Testis (tissue), 3 donors: ENCODE data around the gene FAM136A. TPM values are rescaled to one million over a fixed set of nuclear protein-coding genes. Genes with fewer than 3 reads are reported as not detected.
"Not testable (repeated sequence)": the region's sequence is repeated elsewhere in the genome, so short reads cannot be mapped to it uniquely, and the experiment has no call there.

Source experiments
- DNase-seq: peaks from one replicate; pipeline ENCODE4 v3.0.0-alpha.2; 2019
- H3K27ac ChIP-seq, 2 donors: fragments of 200-600 bp; sonication (generic); one replicate each; pipeline ENCODE4 v1.5.1; 2019
- H3K27me3 ChIP-seq: fragments of 200-600 bp; sonication (generic); one replicate; pipeline ENCODE4 v1.5.1; 2019
- H3K36me3 ChIP-seq: fragments of 200-600 bp; sonication (generic); one replicate; pipeline ENCODE4 v1.5.1; 2017; ENCODE audit warnings: low read depth; ENCODE audit errors: missing control alignments
- H3K4me1 ChIP-seq: fragments of 200-600 bp; sonication (generic); one replicate; pipeline ENCODE4 v1.5.1; 2019
- H3K4me3 ChIP-seq, 2 donors: fragments of 200-600 bp; sonication (generic); one replicate each; pipeline ENCODE4 v1.5.1; 2017 to 2019
- H3K9me3 ChIP-seq: fragments of 200-600 bp; sonication (generic); one replicate; pipeline ENCODE4 v1.5.1; 2017
- POLR2A ChIP-seq: fragments of 450-650 bp; IDR thresholded peaks from one replicate; pipeline ENCODE4 v1.6.1; 2017; ENCODE audit warnings: antibody characterized with exemption, mild to moderate bottlenecking, moderate library complexity
- WGBS, 2 donors: methylation state at CpG; one replicate each; pipeline ENCODE4 v1.1.5; 2018; 5-methylcytosine and 5-hydroxymethylcytosine counted together
- intact Hi-C: fragments of 100-400 bp; cut with DNase I; formaldehyde crosslinking; loops from one replicate; pipeline ENCODE4 v1.15.1; 2023; ENCODE audit warnings: low total_unique reads
- polyA plus RNA-seq: library from polyadenylated mRNA; stranded (reverse); fragments of 350-450 nt; fragmentation: Illumina TruSeq; extraction: RNeasy Lipid Tissue Mini Kit (QIAGEN cat#74804); gene quantifications from one replicate; pipeline ENCODE4 v1.2.3, GENCODE V29; 2014; ENCODE audit warnings: low read depth, low replicate concordance; ENCODE audit not compliant: insufficient read depth
- total RNA-seq, 2 donors: library from RNA; depleted of rRNA; stranded (reverse); fragments of >200 nt; gene quantifications; one replicate each; pipeline ENCODE4 v1.2.3, GENCODE V29; 2016
- TF ChIP-seq, protein P1 (sequence below), 3 experiments: fragments of 450-650 bp in 2 of 3; fragments of 200-600 bp in 1 of 3; sonication (generic) in 1 of 3; IDR thresholded peaks; one replicate each; pipeline ENCODE4 v1.5.1; 2016 to 2019; ENCODE audit warnings: antibody characterized with exemption in 3 of 3, mild to moderate bottlenecking in 2 of 3, moderate library complexity in 1 of 3

The FAM136A gene
- total and polyA plus RNA-seq, 3 donors from 2014 or later, result 19.8 to 25.3 (median 24.8) TPM

DNA sequence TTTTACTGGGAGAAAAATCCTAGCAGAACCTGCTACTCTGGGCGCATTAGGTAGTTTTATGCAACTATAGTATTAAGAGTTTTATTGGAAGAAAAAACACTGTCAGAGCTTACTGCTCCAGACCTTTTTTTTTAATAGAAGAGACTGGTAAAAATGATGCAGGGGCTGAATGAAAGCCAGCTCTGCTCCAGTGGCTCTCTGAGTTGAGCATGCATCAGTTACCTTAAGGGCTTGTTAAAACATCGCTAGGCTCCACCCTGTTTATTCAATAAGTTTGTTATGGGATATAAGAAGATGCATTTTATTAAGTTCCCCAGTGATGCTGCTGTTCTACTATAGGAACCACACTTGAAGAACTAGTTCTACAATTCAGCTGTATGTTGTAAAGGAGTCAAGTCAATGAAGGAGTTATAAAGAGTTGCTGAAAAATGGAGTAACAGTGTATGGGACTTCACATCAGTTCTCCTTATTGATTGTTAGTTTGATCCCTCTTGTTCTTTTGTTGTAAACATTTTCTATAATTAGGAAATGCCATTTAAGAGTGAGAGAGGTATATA lies 21.5 kb downstream of the FAM136A start:
- Histone ChIP-seq H3K4me1 (no peaks in the 10 kb centered on the region), H3K27ac (no peak overlapping the region), H3K4me3 (no peak overlapping the region), H3K9me3 (no peaks in the 10 kb centered on the region), H3K36me3 (no peaks in the 10 kb centered on the region), H3K27me3 (no peaks in the 10 kb centered on the region)
- WGBS, 2 donors, result 77 to 93% methylated on average over 2 of the region's 2 CpGs
- TF ChIP-seq, protein P1, sequence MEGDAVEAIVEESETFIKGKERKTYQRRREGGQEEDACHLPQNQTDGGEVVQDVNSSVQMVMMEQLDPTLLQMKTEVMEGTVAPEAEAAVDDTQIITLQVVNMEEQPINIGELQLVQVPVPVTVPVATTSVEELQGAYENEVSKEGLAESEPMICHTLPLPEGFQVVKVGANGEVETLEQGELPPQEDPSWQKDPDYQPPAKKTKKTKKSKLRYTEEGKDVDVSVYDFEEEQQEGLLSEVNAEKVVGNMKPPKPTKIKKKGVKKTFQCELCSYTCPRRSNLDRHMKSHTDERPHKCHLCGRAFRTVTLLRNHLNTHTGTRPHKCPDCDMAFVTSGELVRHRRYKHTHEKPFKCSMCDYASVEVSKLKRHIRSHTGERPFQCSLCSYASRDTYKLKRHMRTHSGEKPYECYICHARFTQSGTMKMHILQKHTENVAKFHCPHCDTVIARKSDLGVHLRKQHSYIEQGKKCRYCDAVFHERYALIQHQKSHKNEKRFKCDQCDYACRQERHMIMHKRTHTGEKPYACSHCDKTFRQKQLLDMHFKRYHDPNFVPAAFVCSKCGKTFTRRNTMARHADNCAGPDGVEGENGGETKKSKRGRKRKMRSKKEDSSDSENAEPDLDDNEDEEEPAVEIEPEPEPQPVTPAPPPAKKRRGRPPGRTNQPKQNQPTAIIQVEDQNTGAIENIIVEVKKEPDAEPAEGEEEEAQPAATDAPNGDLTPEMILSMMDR (IDR thresholded peaks at IDR 0.05), result no peak
- no peak for TF ChIP-seq POLR2A
- no peak for DNase-seq
- intact Hi-C loops, result no loop called here

DNA sequence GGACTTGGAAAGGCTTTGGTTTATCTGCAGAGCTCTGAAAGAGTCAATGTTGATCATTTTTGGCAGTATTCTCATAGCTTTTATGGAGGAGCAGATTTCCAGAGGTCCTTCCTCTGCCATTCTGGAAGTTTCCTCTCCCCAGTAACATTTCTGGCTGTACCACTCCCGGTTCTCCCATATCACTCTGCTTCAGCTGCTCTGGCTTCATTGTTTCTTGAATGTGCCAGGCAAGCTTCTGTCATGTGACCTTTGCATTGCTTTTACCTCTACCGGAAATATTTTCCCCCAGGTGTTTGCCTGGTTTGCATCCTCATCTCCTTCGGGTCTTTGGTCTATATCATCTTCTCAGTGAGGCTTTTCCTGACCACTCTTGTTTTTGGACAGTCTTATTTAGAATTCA lies 31.5 kb downstream of the FAM136A start:
- WGBS, 2 donors, result 71 to 74% methylated on average over 3 of the region's 3 CpGs
- Histone ChIP-seq H3K4me3 (no peak overlapping the region), H3K36me3 (no peaks in the 10 kb centered on the region), H3K27ac (no peak overlapping the region), H3K4me1 (no peaks in the 10 kb centered on the region), H3K27me3 (no peaks in the 10 kb centered on the region), H3K9me3 (no peaks in the 10 kb centered on the region)
- DNase-seq, result no peak
- no peak for TF ChIP-seq POLR2A
- TF ChIP-seq, protein P1 (IDR thresholded peaks at IDR 0.05), result no peak
- intact Hi-C loops, result no loop called here

DNA sequence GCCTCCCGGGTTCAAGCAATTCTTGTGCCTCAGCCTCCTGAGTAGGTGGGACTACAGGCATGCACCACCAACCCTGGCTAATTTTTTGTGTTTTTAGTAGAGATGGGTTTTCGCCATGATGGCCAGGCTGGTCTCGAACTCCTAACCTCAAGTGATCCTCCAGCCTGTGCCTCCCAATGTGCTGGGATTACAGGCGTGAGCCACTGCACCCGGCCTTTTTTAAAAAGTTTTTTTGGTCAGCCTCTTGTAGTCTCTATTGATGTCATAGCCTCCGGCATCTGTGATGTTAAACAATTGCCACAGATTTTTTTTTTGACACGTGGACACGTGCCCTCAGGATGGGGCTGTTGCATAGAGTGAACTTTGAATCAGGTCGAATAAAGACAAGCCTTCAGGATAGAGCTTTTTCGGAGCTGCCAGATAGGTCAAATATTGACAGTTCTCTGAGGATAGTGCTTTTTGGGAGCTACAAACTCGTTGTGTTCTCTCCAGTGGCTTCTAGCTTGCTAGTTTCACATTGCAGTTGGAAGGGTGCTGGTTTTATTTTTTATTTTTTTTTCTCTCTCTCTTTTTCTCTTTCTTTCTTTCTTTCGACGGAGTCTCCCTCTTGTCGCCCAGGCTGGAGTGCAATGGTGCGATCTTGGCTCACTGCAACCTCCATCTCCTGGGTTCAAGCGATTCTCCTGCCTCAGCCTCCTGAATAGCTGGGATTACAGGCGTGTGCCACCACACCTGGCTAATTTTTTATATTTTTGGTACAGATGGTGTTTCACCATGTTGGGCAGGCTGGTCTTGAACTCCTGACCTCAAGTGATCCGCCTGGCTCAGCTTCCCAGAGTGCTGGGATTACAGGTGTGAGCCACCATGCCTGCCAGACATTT lies 32.2 kb downstream of the FAM136A start:
- H3K36me3 ChIP-seq, intact Hi-C loops, H3K4me3 ChIP-seq, DNase-seq, H3K27ac ChIP-seq, H3K27me3 ChIP-seq, H3K4me1 ChIP-seq, H3K9me3 ChIP-seq: not testable (repeated sequence)
- WGBS, 2 donors, result 91% methylated on average over 17 to 18 of the region's 18 CpGs

DNA sequence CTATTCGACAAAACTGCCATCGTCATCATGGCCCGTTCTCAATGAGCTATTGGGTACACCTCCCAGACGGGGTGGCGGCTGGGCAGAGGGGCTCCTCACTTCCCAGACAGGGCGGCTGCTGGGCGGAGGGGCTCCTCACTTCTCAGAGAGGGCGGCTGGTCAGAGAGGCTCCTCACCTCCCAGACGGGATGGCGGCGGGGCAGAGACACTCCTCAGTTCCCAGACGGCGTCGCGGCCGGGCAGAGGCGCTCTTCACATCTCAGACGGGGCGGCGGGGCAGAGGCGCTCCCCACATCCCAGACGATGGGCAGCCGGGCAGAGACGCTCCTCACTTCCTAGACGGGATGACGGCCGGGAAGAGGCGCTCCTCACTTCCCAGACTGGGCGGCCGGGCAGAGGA lies 34.9 kb downstream of the FAM136A start:
- H3K4me1 ChIP-seq, H3K36me3 ChIP-seq, H3K9me3 ChIP-seq, DNase-seq, H3K27ac ChIP-seq, intact Hi-C loops, H3K27me3 ChIP-seq, H3K4me3 ChIP-seq: not testable (repeated sequence)
- 95 to 97% methylated on average over 18 to 30 of the region's 30 CpGs for WGBS, 2 donors

DNA sequence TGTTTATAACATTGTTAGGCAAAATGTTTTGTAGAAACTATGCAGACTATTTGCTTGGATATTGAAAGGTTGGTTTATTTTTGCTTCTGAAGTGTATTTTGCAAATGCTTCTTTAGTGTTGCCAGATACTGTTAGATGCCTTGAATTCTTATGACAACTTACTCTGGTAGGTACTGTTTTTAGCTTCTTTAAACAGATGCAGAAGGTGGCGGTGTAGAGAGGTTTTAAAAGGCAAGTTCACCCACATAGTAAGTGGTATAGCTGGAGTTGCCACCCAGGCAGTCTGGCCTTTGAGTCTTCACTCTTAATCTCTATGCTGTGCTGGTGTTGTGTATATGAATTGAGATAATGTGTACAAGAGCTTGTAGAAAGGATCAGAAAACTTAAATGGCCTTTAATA lies 40.4 kb downstream of the FAM136A start:
- WGBS, 2 donors, result 67 to 95% methylated on average over 1 of the region's 1 CpG
- H3K36me3 ChIP-seq, result no peaks in the 10 kb centered on the region
- H3K4me3 ChIP-seq, result no peak overlapping the region
- TF ChIP-seq, protein P1 (IDR thresholded peaks at IDR 0.05), result no peak
- TF ChIP-seq POLR2A, result no peak
- H3K27me3 ChIP-seq, result no peaks in the 10 kb centered on the region
- H3K4me1 ChIP-seq, result peaks cover 19% of the 10 kb centered on the region
- DNase-seq, result no peak
- intact Hi-C loops, result no loop called here
- no peaks in the 10 kb centered on the region for H3K9me3 ChIP-seq
- no peak overlapping the region for H3K27ac ChIP-seq
